Measurements from ENCODE around the gene PPM1J. TPM values are rescaled to one million over a fixed set of nuclear protein-coding genes. Genes with fewer than 3 reads are reported as not detected.

The PPM1J gene
- total RNA-seq, 2 experiments from 2014 or later: 0.69 to 1.2 TPM

DNA sequence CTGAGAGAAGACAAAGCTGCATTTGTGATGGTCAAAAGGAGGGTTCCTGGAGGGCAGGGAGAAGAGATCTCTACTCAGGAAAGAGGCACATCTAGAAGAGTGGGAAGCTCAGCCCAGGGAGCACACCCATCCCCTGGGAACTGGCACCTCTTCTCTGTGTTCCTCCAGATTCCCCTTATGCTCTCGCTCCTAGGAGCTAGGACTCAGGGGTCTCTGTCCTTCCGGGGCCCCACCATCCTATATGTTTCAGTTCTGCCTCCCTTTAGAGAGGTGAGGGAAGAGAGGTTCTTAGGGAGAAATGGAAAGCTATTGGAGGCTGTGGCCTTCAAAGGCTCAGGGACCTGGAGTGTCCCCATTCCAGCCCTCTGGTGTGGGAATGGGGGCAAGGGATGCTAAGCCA, 4.6 kb upstream of the PPM1J start:
- H3K4me1 Mint-ChIP-seq (ENCODE audit: low read depth): peaks cover 19% of the 10 kb centered on the region
- H3K36me3 Mint-ChIP-seq: no peaks in the 10 kb centered on the region
- no peak overlapping the region for H3K4me3 Mint-ChIP-seq

GRCh38 chr1:112718691-112719418, 3.7 kb upstream of the PPM1J start:
- H3K9me3 Mint-ChIP-seq: no peaks in the 10 kb centered on the region
- peak; percentile 85 for DNase-seq
- no peak overlapping the region for H3K27ac Mint-ChIP-seq
- H3K4me1 Mint-ChIP-seq (ENCODE audit: low read depth): peaks cover 21% of the 10 kb centered on the region
- H3K36me3 Mint-ChIP-seq: no peaks in the 10 kb centered on the region
- H3K27me3 Mint-ChIP-seq: peaks cover 16% of the 10 kb centered on the region
- H3K4me3 Mint-ChIP-seq: peak overlapping the region; percentile 14
- intact Hi-C loops (cut with micrococcal nuclease): loop anchor here (5.0 to 10.0 kb wide), 2 partner anchors 163 to 326 kb away; no protein-coding TSS in a partner anchor
- POLR2A ChIA-PET: no interaction called here
- CTCF ChIA-PET: interaction anchor here (0.5 to 10.6 kb wide), 20 partner anchors 9 to 699 kb away, joined by 3 to 354 read pairs (median 5); partner anchors contain the start of genes LRIG2 and ST7L

More for the DNA sequence above, 4.6 kb upstream of the PPM1J start:
- no peak overlapping the region for H3K27ac Mint-ChIP-seq
- intact Hi-C loops (cut with micrococcal nuclease): loop anchor here (5.0 to 10.0 kb wide), 2 partner anchors 163 to 325 kb away; no protein-coding TSS in a partner anchor
- POLR2A ChIA-PET: interaction anchor here (0.6 kb wide), 1 partner anchor 21 kb away, joined by 4 read pairs; no protein-coding TSS in a partner anchor
- DNase-seq: no peak
- CTCF ChIA-PET: interaction anchor here (0.7 to 10.6 kb wide), 15 partner anchors 9 to 352 kb away, joined by 3 to 354 read pairs (median 6); partner anchors contain the start of genes LRIG2 and SLC16A1
- peaks cover 13% of the 10 kb centered on the region for H3K27me3 Mint-ChIP-seq
- H3K9me3 Mint-ChIP-seq: no peaks in the 10 kb centered on the region

GRCh38 chr1:112717263-112717873, 2.2 kb upstream of the PPM1J start:
- ChIA-PET CTCF (interaction anchor here (0.7 to 10.6 kb wide), 18 partner anchors 8 to 408 kb away, joined by 3 to 354 read pairs (median 12); partner anchors contain the start of genes LRIG2 and ST7L), POLR2A (no interaction called here)
- H3K9me3 Mint-ChIP-seq: no peaks in the 10 kb centered on the region
- intact Hi-C loops (cut with micrococcal nuclease): loop anchor here (2.0 to 10.0 kb wide), 4 partner anchors 165 to 355 kb away; partner anchors contain the start of genes LRIG2 and SLC16A1
- H3K4me1 Mint-ChIP-seq (ENCODE audit: low read depth): peaks cover 11% of the 10 kb centered on the region
- H3K4me3 Mint-ChIP-seq: no peak overlapping the region
- no peak overlapping the region for H3K27ac Mint-ChIP-seq
- no peak for DNase-seq
- peaks cover 11% of the 10 kb centered on the region for H3K27me3 Mint-ChIP-seq
- H3K36me3 Mint-ChIP-seq: no peaks in the 10 kb centered on the region

DNA sequence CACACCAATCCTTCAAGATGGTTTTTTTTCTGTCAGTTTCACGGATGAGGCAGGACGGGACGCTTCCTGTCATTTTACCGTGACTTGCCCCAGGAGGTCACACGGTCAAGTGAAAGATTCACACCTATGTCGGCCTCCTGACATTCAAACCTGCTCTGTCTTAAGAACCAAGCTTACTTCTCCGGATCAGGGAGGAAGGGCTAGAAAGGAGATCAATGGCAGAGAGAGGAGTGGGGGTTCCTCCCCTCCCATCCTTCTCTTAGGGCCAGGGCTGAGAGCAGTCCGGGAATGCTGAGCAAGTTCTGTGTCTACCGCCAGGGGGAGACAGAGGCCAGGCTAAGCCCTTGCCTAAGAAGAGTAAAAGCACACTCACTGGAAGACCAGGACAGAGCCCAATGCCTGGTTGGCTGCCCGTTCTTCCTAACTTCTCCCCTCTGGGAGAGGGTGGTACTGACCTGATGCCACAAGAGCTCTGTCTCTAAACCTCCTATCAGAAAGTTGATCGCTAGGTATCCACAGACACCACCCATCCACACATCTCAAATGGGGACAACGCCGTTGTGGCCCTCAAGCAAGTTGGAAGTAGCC, 1.1 kb upstream of the PPM1J start:
- H3K9me3 Mint-ChIP-seq: no peaks in the 10 kb centered on the region
- H3K4me1 Mint-ChIP-seq (ENCODE audit: low read depth): peaks cover 11% of the 10 kb centered on the region
- ChIA-PET POLR2A (interaction anchor here (1.0 to 2.7 kb wide), 5 partner anchors 12 to 357 kb away, joined by 3 to 11 read pairs (median 6); partner anchors contain the start of genes LRIG2, SLC16A1 and ST7L), CTCF (interaction anchor here (0.7 to 10.6 kb wide), 43 partner anchors 8 to 1566 kb away, joined by 3 to 354 read pairs (median 4); partner anchors contain the start of genes CAPZA1, LRIG2, MAGI3 and MOV10)
- intact Hi-C loops (cut with micrococcal nuclease): loop anchor here (1.0 to 10.0 kb wide), 6 partner anchors 88 to 357 kb away; partner anchors contain the start of genes LRIG2 and SLC16A1
- H3K27ac Mint-ChIP-seq: no peak overlapping the region
- peak overlapping the region; percentile 78 for H3K4me3 Mint-ChIP-seq
- DNase-seq: peak; percentile 86
- no peaks in the 10 kb centered on the region for H3K36me3 Mint-ChIP-seq
- H3K27me3 Mint-ChIP-seq: peaks cover 11% of the 10 kb centered on the region

- no peak overlapping the region for H3K27ac Mint-ChIP-seq
- CTCF ChIA-PET: interaction anchor here (0.7 to 10.6 kb wide), 30 partner anchors 8 to 964 kb away, joined by 3 to 354 read pairs (median 6); partner anchors contain the start of genes CAPZA1, LRIG2, RHOC and ST7L
- H3K36me3 Mint-ChIP-seq: no peaks in the 10 kb centered on the region
Measured at GRCh38 chr1:112714313-112715263, 544 bp downstream of the PPM1J start.

GRCh38 chr1:112713466-112714312, 1.4 kb downstream of the PPM1J start:
- Mint-ChIP-seq H3K9me3 (no peaks in the 10 kb centered on the region), H3K36me3 (no peaks in the 10 kb centered on the region), H3K27ac (no peak overlapping the region), H3K4me3 (peak overlapping the region; percentile 18), H3K4me1 (ENCODE audit: low read depth) (peaks cover 19% of the 10 kb centered on the region), H3K27me3 (peaks cover 9% of the 10 kb centered on the region)
- ChIA-PET POLR2A (no interaction called here), CTCF (interaction anchor here (1.5 to 10.6 kb wide), 6 partner anchors 10 to 359 kb away, joined by 3 to 354 read pairs (median 34); partner anchors contain the start of gene LRIG2)
- intact Hi-C loops (cut with micrococcal nuclease): loop anchor here (2.0 to 10.0 kb wide), 2 partner anchors 319 to 331 kb away; no protein-coding TSS in a partner anchor
- no peak for DNase-seq

More at GRCh38 chr1:112714313-112715263, 544 bp downstream of the PPM1J start:
- Mint-ChIP-seq H3K4me1 (ENCODE audit: low read depth) (peaks cover 16% of the 10 kb centered on the region), H3K4me3 (peak overlapping the region; percentile 69), H3K9me3 (no peaks in the 10 kb centered on the region), H3K27me3 (peaks cover 11% of the 10 kb centered on the region)
- intact Hi-C loops (cut with micrococcal nuclease): loop anchor here (1.0 to 10.0 kb wide), 5 partner anchors 9 to 676 kb away; partner anchors contain the start of gene MAGI3
- POLR2A ChIA-PET: interaction anchor here (1.0 to 2.7 kb wide), 5 partner anchors 9 to 358 kb away, joined by 3 to 11 read pairs (median 6); partner anchors contain the start of genes LRIG2 and ST7L
- no peak for DNase-seq

DNA sequence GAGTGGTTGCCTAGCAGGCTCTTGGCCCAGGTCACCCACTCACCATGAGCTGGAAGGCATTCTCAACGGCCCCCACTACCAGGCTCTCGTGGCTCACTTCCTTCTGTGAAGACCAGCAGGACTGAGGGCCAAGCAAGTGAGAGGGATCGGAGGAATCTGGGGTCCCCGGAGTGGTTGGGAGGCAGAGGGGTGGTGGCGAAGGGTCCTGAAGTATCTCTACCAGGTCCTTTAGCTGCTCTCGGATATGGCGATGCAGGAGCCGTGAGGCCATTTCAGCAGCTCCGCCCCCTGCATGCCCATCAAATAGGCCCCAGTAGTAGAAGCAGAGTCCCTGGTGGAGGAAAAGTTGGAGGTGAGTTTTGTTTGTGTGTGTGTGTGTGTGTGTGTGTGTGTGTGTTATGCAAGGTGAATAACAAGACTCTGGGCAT, 2.4 kb downstream of the PPM1J start:
- Mint-ChIP-seq H3K9me3 (no peaks in the 10 kb centered on the region), H3K27ac (no peak overlapping the region), H3K4me1 (ENCODE audit: low read depth) (peaks cover 17% of the 10 kb centered on the region), H3K36me3 (no peaks in the 10 kb centered on the region), H3K27me3 (peaks cover 10% of the 10 kb centered on the region), H3K4me3 (no peak overlapping the region)
- ChIA-PET POLR2A (interaction anchor here (0.7 kb wide), 1 partner anchor 11 kb away, joined by 3 read pairs; no protein-coding TSS in a partner anchor), CTCF (no interaction called here)
- intact Hi-C loops (cut with micrococcal nuclease): loop anchor here (10.0 kb wide), 1 partner anchor 332 kb away; no protein-coding TSS in a partner anchor
- no peak for DNase-seq

GRCh38 chr1:112712191-112712590, 2.9 kb downstream of the PPM1J start:
- ChIA-PET CTCF (no interaction called here), POLR2A (interaction anchor here (0.7 kb wide), 1 partner anchor 11 kb away, joined by 3 read pairs; no protein-coding TSS in a partner anchor)
- DNase-seq: no peak
- Mint-ChIP-seq H3K36me3 (no peaks in the 10 kb centered on the region), H3K9me3 (no peaks in the 10 kb centered on the region), H3K4me1 (ENCODE audit: low read depth) (peaks cover 19% of the 10 kb centered on the region), H3K27me3 (peaks cover 10% of the 10 kb centered on the region), H3K27ac (no peak overlapping the region), H3K4me3 (no peak overlapping the region)
- intact Hi-C loops (cut with micrococcal nuclease): loop anchor here (10.0 kb wide), 1 partner anchor 333 kb away; no protein-coding TSS in a partner anchor

GRCh38 chr1:112711670-112712069, 3.5 kb downstream of the PPM1J start:
- Mint-ChIP-seq H3K27me3 (peaks cover 10% of the 10 kb centered on the region), H3K9me3 (no peaks in the 10 kb centered on the region), H3K4me3 (no peak overlapping the region), H3K36me3 (no peaks in the 10 kb centered on the region), H3K27ac (no peak overlapping the region), H3K4me1 (ENCODE audit: low read depth) (peaks cover 19% of the 10 kb centered on the region)
- no peak for DNase-seq
- intact Hi-C loops (cut with micrococcal nuclease): loop anchor here (10.0 kb wide), 1 partner anchor 333 kb away; no protein-coding TSS in a partner anchor
- CTCF ChIA-PET: no interaction called here
- POLR2A ChIA-PET: interaction anchor here (0.6 to 1.1 kb wide), 2 partner anchors 37 to 1195 kb away, joined by 3 read pairs; partner anchors contain the start of gene MOV10
